Suprapubic skin (tissue), 4 donors: Measurements from ENCODE around the gene CSPG5. TPM values are rescaled to one million over a fixed set of nuclear protein-coding genes. Genes with fewer than 3 reads are reported as not detected.

Experiments
- DNase-seq, 2 donors: peaks; one replicate each; pipeline ENCODE4 v3.0.0-alpha.2; 2019; ENCODE audit warnings: low spot score in 2 of 2
- H3K27ac ChIP-seq: fragments of 200-600 bp; sonication (generic); one replicate; pipeline ENCODE4 v1.5.1; 2019
- H3K27me3 ChIP-seq: fragments of 200-600 bp; sonication (generic); one replicate; pipeline ENCODE4 v1.5.1; 2019
- H3K36me3 ChIP-seq: fragments of 200-600 bp; sonication (generic); one replicate; pipeline ENCODE4 v1.5.1; 2019
- H3K4me1 ChIP-seq: fragments of 200-600 bp; sonication (generic); one replicate; pipeline ENCODE4 v1.5.1; 2019
- H3K4me3 ChIP-seq: fragments of 200-600 bp; sonication (generic); one replicate; pipeline ENCODE4 v1.5.1; 2019; ENCODE audit warnings: mild to moderate bottlenecking
- H3K9me3 ChIP-seq: fragments of 200-600 bp; sonication (generic); one replicate; pipeline ENCODE4 v1.5.1; 2019
- CTCF ChIP-seq, 2 donors: fragments of 200-600 bp in 1 of 2; fragments of 450-650 bp in 1 of 2; sonication (generic) in 1 of 2; IDR thresholded peaks; one replicate each; pipeline ENCODE4 v1.5.1; 2016 to 2019; ENCODE audit warnings: antibody characterized with exemption in 2 of 2, mild to moderate bottlenecking in 1 of 2, moderate library complexity in 1 of 2
- EP300 ChIP-seq: sonication (generic); formaldehyde crosslinking; IDR thresholded peaks from one replicate; pipeline ENCODE4 v1.6.1; 2017; ENCODE audit warnings: antibody characterized with exemption
- POLR2A ChIP-seq, 2 donors: fragments of 450-650 bp; IDR thresholded peaks; one replicate each; pipeline ENCODE4 v1.6.1; 2017; ENCODE audit warnings: antibody characterized with exemption in 2 of 2, mild to moderate bottlenecking in 2 of 2, moderate library complexity in 2 of 2
- POLR2AphosphoS5 ChIP-seq, 3 donors: sonication (generic); formaldehyde crosslinking; IDR thresholded peaks; one replicate each; pipeline ENCODE4 v1.6.1; 2017; ENCODE audit warnings: antibody characterized with exemption in 3 of 3
- WGBS: methylation state at CpG from one replicate; pipeline ENCODE4 v1.1.5; 2018; 5-methylcytosine and 5-hydroxymethylcytosine counted together
- total RNA-seq, 4 donors: library from RNA; depleted of rRNA; stranded (reverse); fragments of >200 nt; gene quantifications; one replicate each; pipeline ENCODE4 v1.1.0, GENCODE V29; 2016

CSPG5 gene
- total RNA-seq, 4 donors from 2014 or later: 2.3 to 2.7 (median 2.4) TPM; not detected in 1

GRCh38 chr3:47588053-47588452, 9.4 kb upstream of the CSPG5 start:
- Histone ChIP-seq H3K36me3 (peaks cover 68% of the 10 kb centered on the region), H3K9me3 (no peaks in the 10 kb centered on the region)
- WGBS: 93% methylated on average over 7 of the region's 7 CpGs

GRCh38 chr3:47586746-47587145, 8.1 kb upstream of the CSPG5 start:
- Histone ChIP-seq H3K4me3 (no peak overlapping the region), H3K4me1 (no peaks in the 10 kb centered on the region), H3K9me3 (no peaks in the 10 kb centered on the region), H3K36me3 (peaks cover 64% of the 10 kb centered on the region), H3K27me3 (no peaks in the 10 kb centered on the region), H3K27ac (no peak overlapping the region)
- TF ChIP-seq POLR2A (IDR thresholded peaks at IDR 0.05) (no peak), EP300 (no peak), CTCF (IDR thresholded peaks at IDR 0.05) (no peak), POLR2AphosphoS5 (IDR thresholded peaks at IDR 0.05) (no peak)
- DNase-seq: no peak
- WGBS: 91% methylated on average over 6 of the region's 6 CpGs

More at GRCh38 chr3:47588053-47588452, 9.4 kb upstream of the CSPG5 start:
- H3K4me3 ChIP-seq: no peak overlapping the region
- TF ChIP-seq CTCF (IDR thresholded peaks at IDR 0.05) (no peak), POLR2AphosphoS5 (IDR thresholded peaks at IDR 0.05) (no peak), POLR2A (IDR thresholded peaks at IDR 0.05) (no peak), EP300 (no peak)
- DNase-seq: no peak
- no peak overlapping the region for H3K27ac ChIP-seq
- no peaks in the 10 kb centered on the region for H3K4me1 ChIP-seq
- H3K27me3 ChIP-seq: no peaks in the 10 kb centered on the region

GRCh38 chr3:47583320-47584075, 4.8 kb upstream of the CSPG5 start:
- no peak overlapping the region for H3K4me3 ChIP-seq
- H3K27ac ChIP-seq: no peak overlapping the region
- 63% methylated on average over 2 of the region's 3 CpGs for WGBS
- H3K4me1 ChIP-seq: peaks cover 6% of the 10 kb centered on the region
- no peak for TF ChIP-seq POLR2AphosphoS5 (IDR thresholded peaks at IDR 0.05)
- TF ChIP-seq POLR2A (IDR thresholded peaks at IDR 0.05): no peak
- TF ChIP-seq CTCF (IDR thresholded peaks at IDR 0.05): no peak
- TF ChIP-seq EP300: no peak
- DNase-seq: no peak
- peaks cover 14% of the 10 kb centered on the region for H3K27me3 ChIP-seq
- peaks cover 37% of the 10 kb centered on the region for H3K36me3 ChIP-seq
- H3K9me3 ChIP-seq: no peaks in the 10 kb centered on the region

- TF ChIP-seq POLR2AphosphoS5 (IDR thresholded peaks at IDR 0.05) (no peak), CTCF (IDR thresholded peaks at IDR 0.05) (no peak), POLR2A (IDR thresholded peaks at IDR 0.05) (no peak), EP300 (no peak)
- Histone ChIP-seq H3K36me3 (peaks cover 20% of the 10 kb centered on the region), H3K27ac (no peak overlapping the region), H3K4me1 (peaks cover 19% of the 10 kb centered on the region), H3K9me3 (no peaks in the 10 kb centered on the region), H3K27me3 (peaks cover 24% of the 10 kb centered on the region), H3K4me3 (no peak overlapping the region)
- DNase-seq: no peak
- WGBS: 90% methylated on average over 4 of the region's 4 CpGs
Measured at GRCh38 chr3:47581835-47582234, 3.2 kb upstream of the CSPG5 start.

- peaks cover 27% of the 10 kb centered on the region for H3K27me3 ChIP-seq
- no peak overlapping the region for H3K27ac ChIP-seq
- 57% methylated on average over 4 of the region's 5 CpGs for WGBS
- no peak overlapping the region for H3K4me3 ChIP-seq
- H3K9me3 ChIP-seq: no peaks in the 10 kb centered on the region
- H3K36me3 ChIP-seq: peaks cover 17% of the 10 kb centered on the region
- no peak for DNase-seq
- peaks cover 19% of the 10 kb centered on the region for H3K4me1 ChIP-seq
- no peak for TF ChIP-seq POLR2AphosphoS5 (IDR thresholded peaks at IDR 0.05)
- no peak for TF ChIP-seq POLR2A (IDR thresholded peaks at IDR 0.05)
Measured at GRCh38 chr3:47581422-47581821, 2.8 kb upstream of the CSPG5 start.
